T-helper 2 cell (primary cell): ENCODE measurements around the gene ITPR1.
A peak's percentile ranks its signal among the peaks of the same experiment; 100 is the strongest.

ENCODE experiments used
- DNase-seq, 5 experiments: peaks; one replicate each; pipeline versions ENCODE4 v3.0.0 to v3.0.0-alpha.2; 2012 to 2022

ITPR1 gene

GRCh38 chr3:4533489-4534443, 40.6 kb downstream of the ITPR1 start:
- no peak for DNase-seq

GRCh38 chr3:4534906-4535305, 41.8 kb downstream of the ITPR1 start:
- DNase-seq, result no peak

- DNase-seq, result no peak
Observed at GRCh38 chr3:4536260-4536659, 43.1 kb downstream of the ITPR1 start.

GRCh38 chr3:4540267-4540666, 47.1 kb downstream of the ITPR1 start:
- DNase-seq, result no peak

GRCh38 chr3:4543110-4543509, 50.0 kb downstream of the ITPR1 start:
- DNase-seq, result no peak

- DNase-seq, result no peak
Observed at GRCh38 chr3:4546346-4547178, 53.4 kb downstream of the ITPR1 start.

GRCh38 chr3:4547799-4548198, 54.7 kb downstream of the ITPR1 start:
- no peak for DNase-seq

- no peak for DNase-seq
Observed at GRCh38 chr3:4548356-4548755, 55.2 kb downstream of the ITPR1 start.

GRCh38 chr3:4548780-4549179, 55.6 kb downstream of the ITPR1 start:
- no peak for DNase-seq

GRCh38 chr3:4549896-4550295, 56.7 kb downstream of the ITPR1 start:
- DNase-seq, result no peak

GRCh38 chr3:4551051-4551711, 58.0 kb downstream of the ITPR1 start:
- no peak for DNase-seq

GRCh38 chr3:4551794-4552442, 58.8 kb downstream of the ITPR1 start:
- DNase-seq, result no peak

GRCh38 chr3:4552811-4553210, 59.7 kb downstream of the ITPR1 start:
- DNase-seq, result no peak

- no peak for DNase-seq
Observed at GRCh38 chr3:4561661-4562060, 68.5 kb downstream of the ITPR1 start.

- DNase-seq, result no peak
Observed at GRCh38 chr3:4562595-4562994, 69.4 kb downstream of the ITPR1 start.

GRCh38 chr3:4564270-4564669, 71.1 kb downstream of the ITPR1 start:
- no peak for DNase-seq

- no peak for DNase-seq
Observed at GRCh38 chr3:4564928-4565586, 71.9 kb downstream of the ITPR1 start.

- no peak for DNase-seq
Observed at GRCh38 chr3:4565809-4566501, 72.8 kb downstream of the ITPR1 start.

- DNase-seq, result no peak
Observed at GRCh38 chr3:4568841-4569240, 75.7 kb downstream of the ITPR1 start.

- DNase-seq, result peak in 1 of 5 experiments; percentile 73
Observed at GRCh38 chr3:4570840-4571621, 77.9 kb downstream of the ITPR1 start.
